Large intestine (tissue), 3 donors: ENCODE data around the gene LANCL2. TPM values are rescaled to one million over a fixed set of nuclear protein-coding genes. Genes with fewer than 3 reads are reported as not detected.

ENCODE experiments used
- DNase-seq, 2 donors: peaks; one replicate each; pipeline versions ENCODE4 v3.0.0 to v3.0.0-alpha.2; 2013
- H3K27ac ChIP-seq: one replicate; pipeline ENCODE4 v1.5.1; 2013; ENCODE audit warnings: low read length
- H3K27me3 ChIP-seq: 2 replicates; pipeline ENCODE4 v1.6.1; 2013; ENCODE audit warnings: low read length; ENCODE audit not compliant: control insufficient read depth, insufficient read depth
- H3K36me3 ChIP-seq: 2 replicates; pipeline ENCODE4 v1.6.1; 2013; ENCODE audit warnings: low read length; ENCODE audit not compliant: control insufficient read depth, insufficient read depth
- H3K4me1 ChIP-seq: one replicate; pipeline ENCODE4 v1.6.1; 2013; ENCODE audit warnings: low read length; ENCODE audit not compliant: control insufficient read depth, insufficient read depth
- H3K4me3 ChIP-seq: one replicate; pipeline ENCODE4 v1.5.1; 2013; ENCODE audit warnings: low read length
- H3K9me3 ChIP-seq: one replicate; pipeline ENCODE4 v1.6.1; 2013; ENCODE audit warnings: mild to moderate bottlenecking, low read depth, low read length, moderate library complexity; ENCODE audit not compliant: control insufficient read depth
- WGBS: methylation state at CpG from one replicate; pipeline ENCODE4 v1.1.5; 2013; ENCODE audit warnings: low lambda C conversion rate; ENCODE audit not compliant: insufficient coverage; 5-methylcytosine and 5-hydroxymethylcytosine counted together
- polyA plus RNA-seq: library from polyadenylated mRNA; unstranded; fragments of 120-200 nt; gene quantifications from one replicate; pipeline ENCODE4 v1.2.1, GENCODE V29; 2013

LANCL2 gene
- polyA plus RNA-seq, 1 donor: 20.9 TPM

GRCh38 chr7:55423277-55423711 lies 58.2 kb downstream of the LANCL2 start:
- 80% methylated on average over 1 of the region's 5 CpGs for WGBS
- DNase-seq: no peak
- peaks cover 26% of the 10 kb centered on the region for H3K36me3 ChIP-seq
- peaks cover 15% of the 10 kb centered on the region for H3K4me1 ChIP-seq
- H3K27ac ChIP-seq: peak overlapping the region; percentile 47
- no peaks in the 10 kb centered on the region for H3K9me3 ChIP-seq
- H3K4me3 ChIP-seq: no peak overlapping the region
- H3K27me3 ChIP-seq: no peaks in the 10 kb centered on the region

- Histone ChIP-seq H3K27me3 (no peaks in the 10 kb centered on the region), H3K4me1 (peaks cover 15% of the 10 kb centered on the region), H3K9me3 (no peaks in the 10 kb centered on the region), H3K4me3 (no peak overlapping the region), H3K36me3 (peaks cover 26% of the 10 kb centered on the region), H3K27ac (peak overlapping the region; percentile 47)
- WGBS: no CpG with 5 or more reads among the region's 5 CpGs
- peak; percentile 39 to 43 for DNase-seq
Measured at GRCh38 chr7:55423891-55424290, 58.8 kb downstream of the LANCL2 start.

GRCh38 chr7:55425141-55425752 lies 60.1 kb downstream of the LANCL2 start:
- Histone ChIP-seq H3K9me3 (no peaks in the 10 kb centered on the region), H3K36me3 (peaks cover 31% of the 10 kb centered on the region), H3K4me1 (peaks cover 15% of the 10 kb centered on the region), H3K27ac (no peak overlapping the region), H3K27me3 (no peaks in the 10 kb centered on the region), H3K4me3 (no peak overlapping the region)
- WGBS: no CpG with 5 or more reads among the region's 11 CpGs
- no peak for DNase-seq

- H3K27ac ChIP-seq: no peak overlapping the region
- H3K27me3 ChIP-seq: no peaks in the 10 kb centered on the region
- H3K36me3 ChIP-seq: peaks cover 34% of the 10 kb centered on the region
- H3K4me1 ChIP-seq: peaks cover 18% of the 10 kb centered on the region
- WGBS: 67% methylated on average over 1 of the region's 12 CpGs
- no peak overlapping the region for H3K4me3 ChIP-seq
- no peak for DNase-seq
- H3K9me3 ChIP-seq: no peaks in the 10 kb centered on the region
Measured at GRCh38 chr7:55426676-55427075, 61.5 kb downstream of the LANCL2 start.

- Histone ChIP-seq H3K9me3 (no peaks in the 10 kb centered on the region), H3K4me3 (no peak overlapping the region), H3K36me3 (peaks cover 34% of the 10 kb centered on the region), H3K4me1 (peaks cover 19% of the 10 kb centered on the region), H3K27me3 (no peaks in the 10 kb centered on the region), H3K27ac (no peak overlapping the region)
- WGBS: 0% methylated on average over 1 of the region's 4 CpGs
- no peak for DNase-seq
Measured at GRCh38 chr7:55427342-55427741, 62.2 kb downstream of the LANCL2 start.

GRCh38 chr7:55427800-55428199 lies 62.7 kb downstream of the LANCL2 start:
- no peak overlapping the region for H3K27ac ChIP-seq
- H3K4me3 ChIP-seq: peak overlapping the region; percentile 0
- peaks cover 34% of the 10 kb centered on the region for H3K36me3 ChIP-seq
- peaks cover 19% of the 10 kb centered on the region for H3K4me1 ChIP-seq
- DNase-seq: no peak
- H3K27me3 ChIP-seq: no peaks in the 10 kb centered on the region
- H3K9me3 ChIP-seq: no peaks in the 10 kb centered on the region
- WGBS: no CpG with 5 or more reads among the region's 11 CpGs

- H3K36me3 ChIP-seq: peaks cover 34% of the 10 kb centered on the region
- no peak overlapping the region for H3K4me3 ChIP-seq
- no peaks in the 10 kb centered on the region for H3K9me3 ChIP-seq
- WGBS: 60% methylated on average over 1 of the region's 11 CpGs
- H3K27ac ChIP-seq: no peak overlapping the region
- H3K27me3 ChIP-seq: no peaks in the 10 kb centered on the region
- peaks cover 9% of the 10 kb centered on the region for H3K4me1 ChIP-seq
- DNase-seq: no peak
Measured at GRCh38 chr7:55429835-55430499, 64.8 kb downstream of the LANCL2 start.

- peak in 1 of 2 donors; percentile 47 for DNase-seq
- H3K27me3 ChIP-seq: no peaks in the 10 kb centered on the region
- H3K36me3 ChIP-seq: peaks cover 16% of the 10 kb centered on the region
- H3K9me3 ChIP-seq: no peaks in the 10 kb centered on the region
- peak overlapping the region; percentile 30 for H3K27ac ChIP-seq
- peaks cover 9% of the 10 kb centered on the region for H3K4me1 ChIP-seq
- H3K4me3 ChIP-seq: no peak overlapping the region
- WGBS: no CpG with 5 or more reads among the region's 2 CpGs
Measured at GRCh38 chr7:55431898-55432297, 66.8 kb downstream of the LANCL2 start.

- H3K4me1 ChIP-seq: peaks cover 9% of the 10 kb centered on the region
- DNase-seq: no peak
- WGBS: no CpG with 5 or more reads among the region's 3 CpGs
- H3K9me3 ChIP-seq: no peaks in the 10 kb centered on the region
- no peaks in the 10 kb centered on the region for H3K27me3 ChIP-seq
- peaks cover 14% of the 10 kb centered on the region for H3K36me3 ChIP-seq
- no peak overlapping the region for H3K27ac ChIP-seq
- H3K4me3 ChIP-seq: no peak overlapping the region
Measured at GRCh38 chr7:55432506-55432905, 67.4 kb downstream of the LANCL2 start.

GRCh38 chr7:55432939-55433784 lies 68.0 kb downstream of the LANCL2 start:
- 50% methylated on average over 2 of the region's 13 CpGs for WGBS

More at GRCh38 chr7:55432939-55433784, 68.0 kb downstream of the LANCL2 start:
- no peak overlapping the region for H3K4me3 ChIP-seq
- H3K27me3 ChIP-seq: no peaks in the 10 kb centered on the region
- peaks cover 9% of the 10 kb centered on the region for H3K4me1 ChIP-seq
- no peak overlapping the region for H3K27ac ChIP-seq
- H3K9me3 ChIP-seq: no peaks in the 10 kb centered on the region
- H3K36me3 ChIP-seq: peaks cover 11% of the 10 kb centered on the region
- DNase-seq: peak; percentile 44 to 67
